ENCODE measurements around the gene YWHAE.

The YWHAE gene

DNA sequence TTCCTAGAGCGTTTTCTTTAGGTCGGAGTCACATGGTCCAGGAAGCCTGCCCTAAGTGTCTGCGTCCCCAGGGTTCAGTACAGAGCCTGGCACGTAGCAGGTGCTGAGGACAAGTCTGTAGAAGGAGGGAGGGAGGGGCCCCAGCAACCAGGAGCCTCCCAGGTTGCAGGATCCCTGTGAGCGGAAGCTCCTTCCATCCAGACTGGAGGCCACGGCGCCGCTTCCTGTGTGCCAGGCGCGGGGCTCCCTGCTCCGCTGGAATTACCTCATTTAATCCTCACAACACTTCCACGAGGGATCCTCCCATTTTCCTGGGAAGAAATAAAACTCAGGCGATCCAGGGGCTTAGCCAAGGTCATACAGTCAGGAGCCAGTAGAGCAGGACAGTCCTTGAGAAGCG lies 98.5 kb downstream of the YWHAE start:
- DNase-seq (ENCODE audit: low read depth), result no peak
- no peak overlapping the region for H3K4me3 ChIP-seq (ENCODE audit: low read depth, low read length)

DNA sequence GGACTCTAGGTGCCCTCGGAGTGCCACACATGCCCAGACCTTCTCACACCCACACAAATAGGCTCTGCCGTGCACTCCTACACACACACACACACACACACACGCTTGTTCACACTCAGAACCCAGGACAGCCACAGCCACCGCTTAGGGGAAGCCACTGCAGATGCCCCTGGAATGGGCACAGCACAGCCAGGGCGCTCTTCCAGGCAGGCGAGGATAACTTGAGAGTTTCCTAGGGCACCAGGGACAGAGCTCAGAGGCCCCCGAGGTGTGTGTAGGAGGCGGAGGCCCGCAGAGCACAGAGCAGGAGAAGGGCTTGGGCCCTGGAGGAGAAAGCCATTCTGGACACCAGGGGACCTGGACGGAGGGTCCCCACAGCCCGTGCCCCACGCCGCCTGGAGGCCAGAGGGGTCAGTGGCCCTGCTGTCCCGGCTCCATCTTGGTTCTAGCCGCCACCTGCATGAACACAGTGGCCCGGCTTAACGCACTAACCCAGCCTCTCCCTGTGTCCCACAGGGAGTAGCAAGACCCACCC lies 99.6 kb downstream of the YWHAE start:
- DNase-seq (ENCODE audit: low read depth), result no peak
- no peak overlapping the region for H3K4me3 ChIP-seq (ENCODE audit: low read depth, low read length)

- DNase-seq (ENCODE audit: low read depth), result no peak
- H3K4me3 ChIP-seq (ENCODE audit: low read depth, low read length), result no peak overlapping the region
Measured at GRCh38 chr17:1299552-1300370, 100.3 kb downstream of the YWHAE start.

- DNase-seq (ENCODE audit: low read depth), result no peak
- H3K4me3 ChIP-seq (ENCODE audit: low read depth, low read length), result no peak overlapping the region
Measured at GRCh38 chr17:1298606-1299005, 101.4 kb downstream of the YWHAE start.
